GM19035 (cell line): ENCODE data around the gene ATP8A2.

Experiments
- ATAC-seq: cut with Tn5 transposase; IDR thresholded peaks from one replicate; pipeline ENCODE4 v1.9.1; 2021; ENCODE audit not compliant: unreplicated experiment

The ATP8A2 gene

DNA sequence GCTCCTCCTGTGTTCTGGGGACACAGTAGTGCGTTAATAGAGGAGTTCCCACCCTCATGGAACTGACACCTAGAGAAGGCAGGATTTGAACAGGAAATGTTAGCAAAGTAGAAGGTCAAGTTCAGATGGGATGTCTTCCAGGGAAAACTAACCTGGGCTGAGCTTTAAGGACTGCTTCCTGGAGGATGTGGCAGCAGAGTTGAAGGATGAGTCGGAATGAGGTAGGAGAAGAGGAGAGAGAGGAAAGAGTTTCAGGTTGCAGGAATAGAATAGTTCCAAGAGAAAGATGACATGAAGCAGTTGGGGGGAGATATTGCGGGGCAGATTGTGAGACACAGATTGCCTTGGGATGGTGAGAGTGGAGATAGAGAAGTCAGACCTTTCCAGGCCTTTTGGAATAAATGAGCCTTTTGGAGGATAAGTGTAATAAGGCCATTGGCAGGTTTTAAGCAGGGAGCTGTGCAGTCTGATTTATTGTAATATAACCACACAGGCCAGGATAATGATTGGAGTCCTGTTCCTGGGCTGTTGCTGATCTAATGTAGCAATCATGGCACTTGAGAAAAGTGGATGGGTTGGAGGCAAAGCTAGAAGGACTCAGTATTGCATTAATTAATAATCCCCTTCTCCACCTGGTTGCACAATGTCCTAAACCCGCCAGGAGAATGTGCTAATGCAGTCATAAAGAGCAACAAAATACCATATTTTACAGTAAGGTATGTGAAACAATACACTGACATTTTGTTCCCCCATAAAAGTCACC, 474.6 kb downstream of the ATP8A2 start:
- ATAC-seq = no peak

DNA sequence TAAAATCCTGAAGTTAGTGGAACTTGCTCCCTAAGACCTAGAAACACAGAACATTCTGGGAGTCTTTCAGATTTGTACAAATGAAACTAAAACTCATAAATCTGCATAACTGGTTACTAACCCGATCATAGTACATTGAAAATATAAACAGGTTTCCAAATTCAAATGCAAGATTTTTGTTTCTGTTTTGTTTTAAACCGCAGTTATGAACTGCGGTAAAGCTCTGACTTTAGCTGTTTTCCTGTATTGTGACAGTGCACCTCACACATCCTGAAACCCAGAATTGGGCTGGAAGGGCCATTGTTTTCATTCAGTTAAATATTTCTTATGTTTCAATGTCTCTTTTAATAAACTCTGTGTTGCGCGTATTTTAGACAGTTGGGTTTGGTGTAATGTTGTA, 475.4 kb downstream of the ATP8A2 start:
- ATAC-seq = no peak

DNA sequence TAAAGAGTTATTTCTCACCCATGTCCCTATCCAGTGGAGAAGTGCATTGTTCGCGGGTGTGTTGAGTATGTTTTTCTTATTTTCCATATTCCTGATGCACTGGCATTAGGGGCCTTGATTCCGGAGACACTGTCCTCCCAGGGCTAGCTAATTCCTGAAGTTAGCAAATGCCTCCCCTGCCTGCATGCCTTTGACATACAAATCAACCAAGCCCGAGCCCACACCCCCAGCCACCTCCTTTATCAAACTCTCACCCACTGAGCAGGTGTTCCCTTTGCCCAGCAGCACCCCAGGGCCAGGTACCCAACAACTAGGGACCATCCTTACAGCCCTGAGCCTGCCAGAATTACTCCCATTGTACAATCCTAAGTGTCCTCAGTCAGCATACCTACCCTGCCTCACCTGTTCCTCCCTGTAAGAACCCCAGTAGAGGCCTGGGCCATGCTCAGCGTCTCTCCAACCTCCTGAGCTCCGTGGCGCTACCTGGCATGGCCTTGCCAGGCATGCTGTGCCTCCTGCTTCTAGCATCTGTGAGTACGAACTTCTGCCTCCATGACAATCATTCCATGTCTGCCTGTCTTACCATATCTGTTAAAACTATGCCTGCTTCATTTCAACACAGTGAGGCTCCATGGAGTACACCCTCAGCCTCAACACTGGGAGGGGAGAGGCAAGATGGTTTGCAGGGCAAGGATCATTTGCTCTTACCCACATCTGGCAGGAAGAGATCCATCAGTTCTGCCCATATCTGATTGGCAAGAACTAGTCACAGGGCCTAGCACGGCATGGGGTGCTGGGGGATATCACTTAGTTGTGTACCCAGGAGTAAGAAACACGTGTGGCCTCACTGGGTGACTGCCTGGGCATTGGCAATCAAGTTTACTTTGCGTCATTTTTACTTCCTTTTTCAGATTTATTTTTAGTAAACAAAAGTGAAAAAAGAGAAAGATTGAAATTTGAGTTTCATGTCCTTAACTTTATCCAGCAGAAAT, 476.2 kb downstream of the ATP8A2 start:
- ATAC-seq = no peak

DNA sequence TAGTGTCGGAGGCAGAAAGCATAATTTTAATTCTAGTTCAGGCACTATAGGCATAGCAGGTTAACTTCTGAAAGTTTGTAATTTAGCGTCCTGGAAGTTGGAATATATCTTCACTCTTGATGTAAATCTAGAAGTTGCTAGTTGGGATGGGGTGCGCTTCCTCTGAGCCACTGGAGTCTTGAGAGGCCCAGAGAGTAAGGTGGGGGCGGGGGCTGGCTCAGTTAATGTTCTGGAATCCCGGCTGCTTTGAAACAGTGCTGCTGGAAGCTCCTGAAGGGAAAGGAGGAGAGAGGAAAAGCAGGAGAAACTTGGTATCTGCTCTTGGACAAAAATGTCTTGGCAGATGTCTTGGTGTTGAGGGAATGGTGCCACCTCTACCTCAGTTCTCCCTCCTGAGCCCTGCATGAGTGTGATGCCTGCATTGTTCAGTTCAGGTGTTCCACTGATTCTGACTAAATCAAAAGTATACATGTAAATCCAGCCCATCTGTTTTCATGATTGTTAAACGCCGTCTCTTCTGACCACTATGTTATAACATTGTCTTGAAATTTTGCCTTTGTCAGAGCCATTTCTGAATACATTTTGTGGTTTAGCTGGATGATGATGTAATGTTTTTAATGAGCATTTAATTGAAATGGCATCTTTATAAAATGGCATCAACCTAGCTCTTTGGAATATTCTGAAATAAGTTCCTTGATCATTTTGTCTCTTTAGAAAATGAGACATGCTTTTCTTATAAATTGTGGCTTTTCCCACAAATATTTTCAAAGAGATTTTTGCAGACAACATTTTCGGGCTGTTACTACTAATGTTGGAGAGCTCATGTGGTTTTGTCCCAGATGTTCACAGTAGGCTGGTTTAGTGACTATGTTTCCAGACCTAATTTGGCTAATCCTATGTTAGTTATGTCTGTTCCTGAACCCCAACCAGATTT, 477.3 kb downstream of the ATP8A2 start:
- ATAC-seq = no peak

DNA sequence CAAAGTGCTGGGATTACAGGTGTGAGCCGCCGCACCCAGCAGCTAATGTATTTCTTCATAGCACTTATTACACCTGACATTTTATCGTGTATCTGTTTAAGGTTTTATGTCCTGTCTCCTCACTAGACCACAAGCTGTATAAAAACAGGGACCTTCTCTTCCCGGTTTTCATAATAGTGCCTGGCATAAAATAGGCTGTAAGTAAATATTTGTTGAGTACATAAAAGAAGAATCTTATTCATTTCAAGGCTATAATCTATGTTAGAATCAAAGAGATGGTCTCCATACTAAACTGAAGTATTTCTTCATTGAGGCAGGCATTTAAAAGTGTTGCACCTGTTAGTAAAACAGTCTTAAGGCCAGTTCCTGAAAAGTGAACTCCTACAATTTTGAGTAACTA, 486.1 kb downstream of the ATP8A2 start:
- ATAC-seq = no peak

DNA sequence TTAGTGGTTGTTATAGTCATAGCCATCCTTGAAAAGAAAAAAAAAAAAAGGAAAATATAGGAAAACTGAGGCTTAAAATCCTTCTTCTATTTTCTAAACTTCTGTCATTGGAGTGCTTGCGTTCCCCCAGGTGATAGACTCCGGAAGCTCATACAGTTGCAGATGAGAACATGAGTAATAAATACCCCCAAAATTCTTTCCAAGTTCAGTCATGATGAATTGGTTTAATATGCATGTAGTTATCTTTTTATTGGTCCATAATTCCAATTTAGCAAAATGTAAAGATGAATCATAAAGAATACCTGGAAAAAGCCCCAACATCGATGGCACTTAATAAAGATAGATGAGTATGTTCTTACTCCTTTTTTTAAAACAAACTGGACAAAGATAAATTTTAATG, 487.8 kb downstream of the ATP8A2 start:
- no peak for ATAC-seq

DNA sequence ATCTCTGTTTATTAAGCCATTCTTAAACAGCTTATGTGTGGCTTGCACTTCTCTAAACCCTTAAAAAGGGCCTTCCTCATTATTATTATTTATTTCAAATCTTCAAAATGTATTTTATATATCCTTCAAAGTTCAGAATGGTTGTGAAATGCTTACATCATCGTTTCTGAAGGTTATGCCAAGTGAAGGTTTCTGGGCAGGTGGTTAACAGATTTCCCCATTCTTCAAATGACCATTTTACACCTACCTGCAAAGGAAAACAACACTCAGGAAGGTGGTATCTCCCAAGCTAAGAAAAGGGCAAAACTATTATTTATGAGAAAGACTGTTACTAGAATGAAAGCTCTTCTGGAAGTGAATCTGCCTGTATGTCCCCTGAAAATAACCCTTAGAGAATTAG, 488.5 kb downstream of the ATP8A2 start:
- ATAC-seq = no peak

DNA sequence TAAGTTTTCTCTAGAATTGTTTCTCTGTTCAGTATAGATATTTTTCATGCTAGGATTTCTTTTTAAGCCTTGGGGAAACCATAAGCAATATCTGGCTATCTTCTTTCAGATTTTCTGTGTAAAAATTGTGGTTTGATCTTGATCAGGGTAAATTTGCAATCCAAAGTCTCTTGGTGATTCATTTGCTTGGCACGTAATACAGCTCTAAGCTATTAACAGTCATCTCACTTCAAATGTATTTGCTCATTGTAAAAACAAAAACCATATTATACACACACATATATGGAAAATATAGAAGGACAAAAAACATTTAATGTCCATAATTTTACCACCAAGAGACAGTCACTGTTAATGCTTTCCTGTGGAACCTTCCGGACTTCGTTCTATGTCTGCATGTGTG, 489.1 kb downstream of the ATP8A2 start:
- no peak for ATAC-seq

DNA sequence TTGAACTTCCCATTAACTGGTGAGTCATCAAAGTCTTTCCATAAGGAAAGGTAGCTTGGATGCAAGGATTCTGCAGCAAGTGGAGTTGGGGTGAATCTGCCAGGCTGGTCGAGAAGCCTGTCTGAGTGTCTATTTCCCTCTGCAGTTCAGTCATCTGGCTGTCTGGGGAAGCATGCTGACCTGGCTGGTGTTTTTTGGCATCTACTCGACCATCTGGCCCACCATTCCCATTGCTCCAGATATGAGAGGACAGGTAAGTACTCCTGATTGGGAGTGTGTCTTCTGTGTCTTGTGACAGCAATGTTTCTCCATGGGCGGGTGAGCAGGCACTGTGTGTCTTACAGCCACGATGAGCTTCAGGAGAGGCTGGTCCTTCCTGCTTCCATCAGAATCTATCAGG, 490.4 kb downstream of the ATP8A2 start:
- no peak for ATAC-seq

DNA sequence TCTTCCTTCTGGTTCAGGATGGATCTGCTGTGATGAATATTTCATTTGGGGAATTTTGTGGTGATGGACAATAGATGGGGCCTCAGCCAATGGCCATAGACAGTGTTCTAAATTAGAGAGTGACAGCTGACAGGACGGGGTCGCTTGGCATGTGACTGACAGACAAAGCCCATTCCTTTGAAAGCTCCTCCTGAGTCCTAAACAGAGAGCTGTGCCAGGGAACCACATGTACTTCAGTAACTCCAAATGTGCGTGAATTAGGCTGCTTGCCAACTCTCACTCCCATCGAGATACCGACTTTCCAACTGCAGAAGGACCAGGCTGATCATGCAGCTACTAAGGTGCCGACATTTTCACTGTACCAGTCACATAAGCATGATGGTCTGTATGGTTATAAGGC, 492.3 kb downstream of the ATP8A2 start:
- ATAC-seq = no peak

DNA sequence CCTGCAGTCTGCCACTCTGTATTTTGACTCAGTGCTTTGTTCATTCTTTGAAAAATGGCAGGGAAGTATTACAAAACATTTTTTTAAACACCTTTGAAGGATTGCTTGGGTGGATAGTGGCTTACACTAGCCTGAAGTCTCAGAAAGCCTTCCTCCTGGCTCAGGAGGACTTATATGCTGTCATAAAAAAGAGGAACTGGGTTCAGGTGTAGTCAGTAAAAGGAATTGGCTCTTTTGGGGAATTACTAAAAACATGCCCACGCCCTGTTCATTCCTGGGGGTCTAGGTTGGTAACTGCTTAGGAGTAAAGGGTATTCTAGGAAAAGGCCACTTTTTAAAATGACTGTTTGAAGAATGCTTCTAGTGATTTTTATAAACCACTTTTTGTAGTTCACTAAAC, 493.2 kb downstream of the ATP8A2 start:
- no peak for ATAC-seq

DNA sequence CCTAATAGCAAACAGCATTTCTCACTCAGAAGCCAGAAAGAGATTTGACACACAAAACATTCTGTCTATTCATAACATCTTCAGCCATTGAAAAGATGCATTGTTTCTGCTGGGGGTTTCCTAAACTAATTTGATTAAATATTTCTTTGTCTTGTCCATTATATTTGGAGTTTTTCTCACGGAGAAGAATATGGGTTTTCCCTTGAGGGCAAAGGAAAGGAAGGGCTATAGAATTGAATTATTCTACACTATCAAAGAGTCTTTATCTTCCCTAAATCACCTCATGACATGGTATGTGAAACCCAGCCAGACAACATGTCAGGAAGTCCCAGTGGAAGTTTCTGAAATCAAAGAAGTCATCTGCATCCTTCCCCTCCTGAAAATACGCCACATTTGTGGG, 493.6 kb downstream of the ATP8A2 start:
- no peak for ATAC-seq

DNA sequence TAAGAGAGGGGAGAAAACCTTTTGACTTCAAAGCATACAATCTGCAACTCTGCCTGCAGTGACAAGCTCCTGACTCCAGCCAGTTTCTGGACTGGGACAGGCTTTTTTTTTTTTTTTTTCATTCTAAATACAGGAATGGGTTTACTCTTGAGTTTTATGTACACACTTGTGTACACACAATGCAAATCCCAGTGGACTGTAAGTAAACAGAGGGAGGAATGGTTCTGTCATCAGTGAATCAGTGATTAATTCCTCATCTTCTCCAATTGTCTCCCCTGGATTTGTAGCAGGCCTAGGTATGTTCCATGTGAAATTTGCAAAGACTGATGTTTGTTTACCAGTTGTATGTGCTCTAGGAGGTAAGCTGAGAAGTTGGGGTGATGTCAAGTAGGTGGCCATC, 495.3 kb downstream of the ATP8A2 start:
- ATAC-seq = no peak

DNA sequence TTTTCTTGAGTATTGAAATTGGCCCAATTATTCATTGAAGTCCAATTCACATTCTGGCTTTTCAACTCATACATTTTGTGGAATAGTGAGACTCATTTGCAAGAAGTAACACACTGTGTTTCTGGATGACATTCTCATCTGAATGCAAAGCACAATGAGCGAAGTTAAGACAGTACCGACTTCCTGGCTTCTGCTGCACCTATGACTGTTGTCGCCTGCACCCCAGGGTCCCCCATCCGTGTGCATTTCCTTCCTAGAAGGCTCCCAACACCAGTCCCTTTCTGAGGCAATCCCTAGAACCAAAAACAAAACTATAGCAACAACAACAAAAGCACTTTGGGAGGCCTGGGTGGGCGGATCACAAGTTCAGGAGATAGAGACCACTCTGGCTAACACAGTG, 496.7 kb downstream of the ATP8A2 start:
- ATAC-seq = no peak

DNA sequence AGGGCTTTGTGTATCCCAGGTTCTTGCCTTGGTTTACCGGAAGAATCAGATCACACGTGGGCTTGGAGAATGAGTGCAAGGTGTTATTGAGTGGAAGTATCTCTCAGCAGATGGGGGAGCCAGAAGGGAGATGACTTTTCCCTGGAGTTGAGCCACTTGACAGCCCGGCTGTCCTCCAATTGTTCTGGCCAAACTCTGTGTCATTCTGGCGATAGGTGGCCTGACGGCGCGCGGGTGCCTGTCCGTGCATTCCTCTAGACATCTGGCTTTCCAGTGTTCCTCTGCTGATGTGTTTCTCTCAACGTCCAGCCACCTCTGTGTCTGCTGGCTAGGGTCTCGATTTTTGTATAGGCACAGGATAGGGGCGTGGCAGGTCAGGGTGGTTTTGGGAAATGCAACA, 498.2 kb downstream of the ATP8A2 start:
- ATAC-seq = no peak

DNA sequence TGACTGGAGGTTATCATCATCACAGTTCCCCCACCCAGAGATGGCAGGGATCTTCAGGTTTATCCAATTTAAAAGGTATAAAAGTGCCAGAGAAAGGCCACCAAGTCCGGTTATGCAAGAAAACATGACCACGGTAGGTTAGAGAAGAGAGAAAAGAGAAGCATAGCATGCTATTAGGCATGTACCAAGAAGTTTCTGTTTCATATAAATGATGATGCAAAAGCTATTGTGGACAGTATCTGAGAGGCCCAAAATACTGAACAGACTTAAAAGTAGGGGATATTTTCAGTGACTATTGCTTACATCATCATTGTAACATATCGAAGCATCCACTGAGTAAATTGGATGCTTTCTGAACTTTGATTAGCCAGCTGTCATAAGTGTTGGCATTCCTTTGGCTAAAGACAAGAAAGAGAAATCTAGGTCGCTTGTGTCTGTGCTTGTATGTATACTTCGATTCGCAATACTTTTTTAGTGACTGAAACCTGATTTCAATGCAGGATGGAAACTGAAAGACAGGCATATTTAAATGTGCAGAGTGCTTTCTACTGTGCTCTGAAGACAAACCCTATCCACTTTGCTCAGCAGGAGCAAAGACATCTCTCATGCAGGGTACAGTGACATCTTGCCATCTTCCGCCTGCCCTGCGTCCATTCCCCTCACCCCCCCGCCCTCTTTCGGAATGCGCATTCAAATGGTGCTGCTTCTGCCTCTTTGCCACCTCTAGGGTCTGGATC, 499.8 kb downstream of the ATP8A2 start:
- no peak for ATAC-seq

DNA sequence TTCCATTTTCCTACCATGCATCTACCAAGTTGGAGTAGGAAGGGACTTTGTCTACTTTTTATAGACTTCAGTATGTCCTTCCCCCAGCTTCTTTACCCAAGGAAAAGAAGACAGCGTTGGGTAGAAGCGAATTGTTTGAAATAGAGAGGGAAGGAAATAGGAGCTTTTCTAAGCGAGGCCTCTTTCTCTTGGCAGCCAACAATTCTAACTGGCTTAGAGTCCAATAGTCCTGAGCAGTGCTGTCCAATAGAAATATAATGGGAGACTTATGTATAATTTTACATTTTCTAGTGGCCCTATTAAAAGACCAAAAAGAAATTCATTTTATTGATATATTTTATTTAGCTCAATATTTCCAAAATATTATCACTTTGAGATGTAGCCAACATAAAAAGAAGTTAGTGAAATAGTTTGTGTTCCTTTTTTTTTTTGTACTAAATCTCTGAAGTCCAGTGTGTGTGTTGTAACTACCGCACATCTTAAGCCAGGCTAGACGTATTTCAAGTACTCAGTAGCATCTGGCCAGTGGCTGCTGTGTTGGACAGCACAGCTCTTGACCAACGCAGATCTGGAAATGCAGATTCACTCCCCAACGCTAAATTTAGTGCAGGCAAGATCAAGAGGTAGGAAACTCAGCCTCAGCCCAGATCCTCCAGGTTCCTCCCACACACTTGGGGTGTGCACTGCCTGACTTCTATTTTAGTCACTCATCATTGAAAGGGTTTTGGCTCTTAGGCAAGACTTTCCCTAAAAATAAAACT, 500.9 kb downstream of the ATP8A2 start:
- ATAC-seq = no peak

DNA sequence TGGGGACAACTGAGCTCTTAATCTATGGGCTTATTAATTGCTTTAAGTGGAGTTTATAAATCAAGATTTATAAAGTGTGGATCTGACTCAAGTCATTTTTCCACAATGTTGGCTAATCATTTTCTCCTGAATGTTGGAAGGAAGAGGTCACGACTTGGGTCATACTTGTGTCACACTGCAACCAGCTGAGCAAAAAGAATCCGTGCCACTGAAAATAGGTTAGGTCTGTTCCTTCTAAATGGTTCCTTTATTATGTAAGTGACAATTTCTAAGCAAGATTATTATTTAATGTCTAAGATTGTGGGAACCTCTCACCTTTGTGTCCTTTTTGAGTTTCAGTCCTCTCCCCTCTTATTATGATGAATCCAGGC, 501.5 kb downstream of the ATP8A2 start:
- no peak for ATAC-seq

DNA sequence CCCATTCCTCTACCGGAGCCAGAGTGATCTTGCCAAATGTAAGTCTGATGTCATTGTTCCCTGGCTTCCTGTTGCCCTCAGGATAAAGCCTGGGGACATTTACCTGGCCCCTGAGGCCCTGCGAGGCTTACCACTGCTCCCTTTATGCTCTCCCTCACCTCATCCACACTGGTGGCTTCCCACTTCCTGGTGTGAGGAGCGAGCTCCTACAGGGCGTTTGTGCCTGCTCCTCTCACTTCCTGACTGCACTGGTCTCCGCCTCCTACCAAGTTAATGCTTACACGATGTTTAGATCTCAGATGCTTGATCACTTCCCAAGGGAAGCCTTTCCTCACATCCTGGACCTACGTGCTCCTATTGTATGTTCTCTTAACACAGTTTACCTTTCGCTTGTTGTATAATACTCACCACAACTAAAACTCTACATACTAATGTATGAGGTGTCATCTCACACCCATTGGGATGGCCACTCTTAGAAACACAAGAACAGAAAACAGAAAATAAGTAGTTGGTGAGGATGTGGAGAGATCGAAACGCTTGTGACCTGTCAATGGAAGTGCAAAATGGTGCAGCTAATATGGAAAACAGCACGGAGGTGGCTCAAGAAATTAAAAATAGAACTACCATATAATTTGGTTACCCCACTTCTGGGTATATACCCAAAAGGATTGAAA, 502.4 kb downstream of the ATP8A2 start:
- no peak for ATAC-seq
